Ecto neural progenitor cell (in vitro differentiated cells): ENCODE results near the gene BCAS4.

Source experiments
- DNase-seq: peaks from one replicate; pipeline ENCODE4 v3.0.0-alpha.2; 2018; ENCODE audit warnings: low spot score

BCAS4 gene

GRCh38 chr20:50911716-50912115 is 116.9 kb downstream of the BCAS4 start:
- no peak for DNase-seq

DNA sequence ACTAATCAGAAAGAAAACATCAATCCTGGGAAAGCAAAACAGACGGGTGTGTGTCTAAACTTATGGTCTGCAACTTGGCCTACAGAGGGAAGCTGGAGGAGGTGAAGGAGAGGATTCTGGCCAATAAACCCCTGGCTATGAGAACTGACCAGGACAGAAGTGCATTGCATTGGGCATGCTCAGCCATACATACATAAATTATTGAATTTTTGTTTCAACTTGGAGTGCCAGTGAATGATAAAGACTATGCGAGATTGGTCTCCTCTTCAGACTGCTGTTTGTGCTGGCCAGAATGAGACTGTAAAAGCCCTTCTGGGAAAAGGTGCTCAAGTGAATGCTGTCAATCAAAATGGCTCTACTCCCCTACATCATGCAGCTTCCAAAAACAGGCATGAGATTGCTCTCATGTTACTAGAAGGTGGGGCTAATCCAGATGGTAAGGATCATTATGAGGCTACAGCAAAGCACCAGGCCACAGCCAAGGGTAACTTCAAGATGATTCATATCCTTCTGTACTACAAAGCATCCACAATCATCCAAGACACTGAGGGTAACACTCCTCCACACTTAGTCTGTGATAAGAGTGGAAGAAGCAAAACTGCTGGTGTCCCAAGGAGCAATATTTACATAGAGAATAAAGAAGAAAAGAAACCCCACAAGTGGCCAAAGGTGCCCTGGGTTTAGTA is 119.0 kb downstream of the BCAS4 start:
- no peak for DNase-seq

DNA sequence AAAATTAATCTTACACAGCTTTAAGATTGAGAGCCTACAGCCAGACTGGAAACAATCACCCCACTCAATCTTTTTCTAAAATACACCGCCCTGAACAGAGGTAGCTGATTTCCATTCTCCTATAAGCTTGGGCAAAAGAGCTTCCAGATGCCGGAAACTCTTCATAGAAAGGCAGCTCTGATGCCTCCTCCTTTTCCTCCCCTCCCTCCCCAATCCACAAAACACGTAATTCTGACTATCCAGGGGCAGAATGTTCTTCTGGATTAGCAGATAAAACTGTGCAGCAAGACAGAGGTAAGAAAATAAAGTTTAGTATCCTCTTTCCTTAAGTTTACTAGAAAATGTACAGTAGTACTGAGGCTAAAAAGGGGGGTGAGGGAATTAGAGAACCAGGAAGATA is 120.6 kb downstream of the BCAS4 start:
- DNase-seq = no peak

DNA sequence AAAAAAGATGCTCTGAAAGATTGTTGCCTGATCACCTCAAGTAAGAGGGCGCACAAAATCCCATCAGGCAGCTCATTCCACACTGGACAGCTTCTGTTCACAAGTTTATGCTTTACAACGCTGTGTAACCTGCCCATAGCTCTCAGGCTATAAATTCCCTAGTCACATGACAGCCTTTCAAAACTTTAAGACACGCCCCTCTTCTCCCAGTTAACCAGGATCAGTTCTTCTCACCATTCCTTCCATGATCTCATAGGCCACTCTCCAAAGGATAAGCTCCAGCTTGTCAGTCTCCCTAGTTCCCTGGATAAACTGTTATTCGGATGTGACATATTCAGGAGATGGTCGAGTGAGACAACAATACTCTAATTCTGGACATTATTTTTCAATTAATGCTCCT is 121.4 kb downstream of the BCAS4 start:
- DNase-seq = no peak

- no peak for DNase-seq
These were observed 122.1 kb downstream of the BCAS4 start for GRCh38 chr20:50916934-50917333.

- no peak for DNase-seq
These were observed 123.5 kb downstream of the BCAS4 start for GRCh38 chr20:50918403-50918802.

DNA sequence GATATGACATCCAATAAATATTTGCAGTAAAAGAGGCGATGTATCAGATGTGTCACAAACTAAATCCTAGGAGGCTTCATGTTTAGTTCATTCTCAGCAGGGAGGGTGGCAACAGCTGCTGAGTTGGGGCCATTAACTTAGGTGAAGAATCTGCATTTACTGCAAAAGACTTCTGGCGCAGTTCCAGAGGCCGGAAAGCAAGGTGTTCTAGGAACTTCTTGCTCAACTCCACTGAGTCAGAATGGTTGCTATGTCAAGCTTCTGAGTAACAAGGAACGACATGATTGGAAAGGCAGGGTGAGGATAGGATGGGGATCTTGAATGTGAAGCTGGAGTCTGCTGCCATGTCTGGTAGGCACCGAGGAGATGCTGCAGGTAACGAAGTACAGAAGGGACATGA is 124.7 kb downstream of the BCAS4 start:
- DNase-seq = no peak

- DNase-seq = no peak
These were observed 126.1 kb downstream of the BCAS4 start for GRCh38 chr20:50920997-50921396.

DNA sequence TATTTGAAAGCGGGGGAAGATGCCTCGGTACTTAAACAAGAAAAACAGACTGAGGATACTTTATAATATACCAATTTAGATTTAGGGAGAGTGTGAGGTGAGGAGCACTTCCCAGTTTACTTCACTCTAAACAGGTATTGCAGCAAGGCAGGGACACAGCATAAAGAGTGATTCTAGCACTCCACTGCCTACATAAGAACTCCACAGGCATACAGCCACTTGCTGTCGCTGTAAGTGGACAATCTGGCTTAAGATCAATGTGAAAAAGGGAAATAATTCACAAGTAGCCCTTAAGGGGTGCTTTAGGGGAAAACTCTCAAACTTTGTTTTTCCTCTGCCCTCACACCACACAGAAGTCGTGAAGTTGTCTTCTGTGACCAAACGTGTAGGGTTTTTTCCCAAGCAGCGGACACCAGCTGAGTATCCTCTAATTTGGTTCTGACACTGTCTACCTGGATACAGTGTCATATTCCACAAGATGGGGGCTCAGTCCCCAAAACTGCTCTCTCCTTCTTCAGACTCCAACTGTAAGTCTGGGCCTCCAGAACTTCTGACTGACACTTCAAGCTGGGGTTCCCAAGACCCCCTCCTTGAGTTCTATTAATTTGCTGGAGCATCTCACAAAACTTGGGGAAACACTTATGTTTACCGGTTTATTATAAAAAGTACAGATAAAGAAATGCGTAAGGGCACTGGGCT is 127.1 kb downstream of the BCAS4 start:
- no peak for DNase-seq

- no peak for DNase-seq
These were observed 129.5 kb downstream of the BCAS4 start for GRCh38 chr20:50924261-50924920.

- no peak for DNase-seq
These were observed 131.7 kb downstream of the BCAS4 start for GRCh38 chr20:50926530-50926929.
